DND-41 (cell line): ENCODE measurements around the gene PPFIBP1.

Experiments used
- ATAC-seq: fragments of 200-7000 bp; cut with Tn5 transposase; 3 replicates; pipeline ENCODE4 v1.9.1; 2021; ENCODE audit warnings: low read depth; ENCODE audit not compliant: insufficient read depth
- DNase-seq: peaks from one replicate; pipeline ENCODE4 v3.0.0-alpha.2; 2020
- H2AFZ ChIP-seq: 2 replicates; pipeline ENCODE4 v1.6.0; 2012; ENCODE audit warnings: low read depth, low read length
- H3K27ac ChIP-seq: 2 replicates; pipeline ENCODE4 v1.5.1; 2012; ENCODE audit warnings: low read length, inconsistent platforms
- H3K27me3 ChIP-seq: fragments of 200-600 bp; sonication (generic); 2 replicates; pipeline ENCODE4 v1.6.0; 2012; ENCODE audit warnings: low read length, mild to moderate bottlenecking, inconsistent platforms; ENCODE audit not compliant: insufficient read depth, poor library complexity
- H3K36me3 ChIP-seq: 2 replicates; pipeline ENCODE4 v1.5.1; 2012; ENCODE audit warnings: low read length, inconsistent platforms; ENCODE audit not compliant: insufficient read depth
- H3K4me1 ChIP-seq: 2 replicates; pipeline ENCODE4 v1.5.1; 2012; ENCODE audit warnings: mild to moderate bottlenecking, low read length; ENCODE audit not compliant: insufficient read depth
- H3K4me2 ChIP-seq: 2 replicates; pipeline ENCODE4 v1.6.0; 2012; ENCODE audit warnings: mild to moderate bottlenecking, moderate library complexity, low read length, inconsistent platforms; ENCODE audit not compliant: insufficient read depth
- H3K4me3 ChIP-seq, 2 experiments: fragments of 200-600 bp in 1 of 2; shearing (Covaris generic) in 1 of 2; 2 replicates each; pipeline ENCODE4 v1.5.1; 2012 to 2016; ENCODE audit warnings: inconsistent platforms in 2 of 2, low read length in 2 of 2, mild to moderate bottlenecking in 2 of 2, low read depth in 1 of 2, moderate library complexity in 1 of 2
- H3K79me2 ChIP-seq: 2 replicates; pipeline ENCODE4 v1.6.0; 2012; ENCODE audit warnings: low read length, inconsistent platforms; ENCODE audit not compliant: insufficient read depth
- H3K9ac ChIP-seq: 2 replicates; pipeline ENCODE4 v1.6.0; 2012; ENCODE audit warnings: low read depth, mild to moderate bottlenecking, inconsistent platforms, low read length, moderate library complexity
- H3K9me3 ChIP-seq: 2 replicates; pipeline ENCODE4 v1.5.1; 2012; ENCODE audit warnings: low read length, moderate library complexity, mild to moderate bottlenecking, inconsistent platforms; ENCODE audit not compliant: insufficient read depth, severe bottlenecking
- H4K20me1 ChIP-seq: 2 replicates; pipeline ENCODE4 v1.6.0; 2012; ENCODE audit warnings: low read length; ENCODE audit not compliant: insufficient read depth
- CTCF ChIP-seq: IDR thresholded peaks from 2 replicates; pipeline ENCODE4 v1.5.1; 2012; ENCODE audit warnings: borderline replicate concordance, low read length, moderate library complexity, mild to moderate bottlenecking; ENCODE audit not compliant: poor library complexity, severe bottlenecking; ENCODE audit errors: extremely low read depth
- EZH2 ChIP-seq: IDR thresholded peaks from 3 replicates; pipeline ENCODE4 v1.6.1; 2012; ENCODE audit warnings: borderline replicate concordance, low read depth, mild to moderate bottlenecking, moderate library complexity, low read length, inconsistent platforms; ENCODE audit not compliant: severe bottlenecking

PPFIBP1 gene

DNA sequence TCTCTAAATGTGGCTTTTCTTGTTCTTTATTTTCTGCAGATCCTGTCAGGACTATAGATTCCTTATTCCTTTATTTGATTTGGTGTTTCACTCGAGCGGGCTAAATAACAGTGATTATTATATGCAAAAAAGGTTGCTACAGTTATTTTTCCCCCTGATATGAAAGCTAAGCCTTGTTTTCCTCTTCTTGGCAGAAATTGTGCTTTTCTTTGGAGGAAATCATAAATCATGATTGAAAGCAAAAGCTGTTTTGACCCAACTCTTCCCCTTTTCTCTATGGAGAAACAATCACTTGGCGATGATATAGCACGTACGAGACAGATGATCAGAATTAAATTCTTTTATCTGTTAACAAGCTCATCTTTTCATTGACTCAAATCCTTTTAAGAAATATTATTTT lies 31.4 kb downstream of the PPFIBP1 start:
- Histone ChIP-seq H3K4me1 (peaks cover 6% of the 10 kb centered on the region), H3K4me3 (no peak overlapping the region), H3K27me3 (no peaks in the 10 kb centered on the region), H3K9ac (no peak overlapping the region), H2AFZ (no peak overlapping the region), H3K4me2 (no peak overlapping the region), H3K36me3 (no peaks in the 10 kb centered on the region), H3K79me2 (no peaks in the 10 kb centered on the region), H4K20me1 (no peaks in the 10 kb centered on the region), H3K27ac (no peak overlapping the region), H3K9me3 (no peaks in the 10 kb centered on the region)
- ATAC-seq: no peak
- no peak for DNase-seq
- TF ChIP-seq CTCF (no peak), EZH2 (no peak)

GRCh38 chr12:27555925-27556778 lies 32.1 kb downstream of the PPFIBP1 start:
- Histone ChIP-seq H3K9me3 (no peaks in the 10 kb centered on the region), H3K9ac (no peak overlapping the region), H3K27me3 (no peaks in the 10 kb centered on the region), H3K4me3 (no peak overlapping the region), H3K4me1 (peaks cover 6% of the 10 kb centered on the region), H3K4me2 (no peak overlapping the region), H3K36me3 (no peaks in the 10 kb centered on the region), H3K27ac (no peak overlapping the region), H3K79me2 (no peaks in the 10 kb centered on the region), H4K20me1 (no peaks in the 10 kb centered on the region), H2AFZ (no peak overlapping the region)
- ATAC-seq: peak; percentile 68; the same call in 2 of the 3 replicates
- TF ChIP-seq EZH2: no peak
- no peak for TF ChIP-seq CTCF
- DNase-seq: peak; percentile 7

DNA sequence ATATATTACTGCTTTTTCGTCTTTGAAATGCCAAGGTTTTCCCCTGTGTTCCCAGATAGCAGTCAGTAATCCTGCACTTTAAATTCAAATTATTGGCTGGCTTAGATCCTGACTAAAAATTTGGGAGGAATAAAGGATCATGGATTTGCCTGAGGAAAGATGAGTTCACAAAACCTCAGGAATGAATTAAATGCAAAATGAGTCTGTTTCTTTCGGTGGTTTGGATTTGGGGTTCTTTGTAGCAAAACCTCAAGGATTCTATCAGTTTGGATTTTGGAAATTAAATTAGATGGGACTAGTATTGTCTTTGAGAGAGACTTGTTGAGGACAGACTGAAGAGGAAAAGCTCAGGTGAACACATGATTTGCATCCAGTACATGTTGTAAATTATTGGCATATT lies 36.1 kb downstream of the PPFIBP1 start:
- peaks cover 6% of the 10 kb centered on the region for H3K4me1 ChIP-seq
- H3K27ac ChIP-seq: no peak overlapping the region
- H3K4me3 ChIP-seq: no peak overlapping the region
- no peaks in the 10 kb centered on the region for H4K20me1 ChIP-seq
- no peak overlapping the region for H3K4me2 ChIP-seq
- no peak for DNase-seq
- no peaks in the 10 kb centered on the region for H3K79me2 ChIP-seq
- no peak overlapping the region for H3K9ac ChIP-seq
- no peak for ATAC-seq
- no peak overlapping the region for H2AFZ ChIP-seq
- TF ChIP-seq CTCF (no peak), EZH2 (no peak)
- no peaks in the 10 kb centered on the region for H3K36me3 ChIP-seq
- no peaks in the 10 kb centered on the region for H3K9me3 ChIP-seq
- H3K27me3 ChIP-seq: no peaks in the 10 kb centered on the region
